Stimulated activated CD4-positive, alpha-beta T cell treated with anti-CD3 and anti-CD28 coated beads, Interleukin-12 subunit alpha, Interleukin-12 subunit beta, amount 100 ng/mL, for 48 hours (primary cell): ENCODE data around the gene APOO.

Experiments
- DNase-seq, 3 donors: peaks; one replicate each; pipeline ENCODE4 v3.0.0-alpha.2; 2020; ENCODE audit warnings: low read depth in 2 of 3, low spot score in 1 of 3

Gene APOO

GRCh38 chrX:23820235-23820782 lies 87.4 kb downstream of the APOO start:
- no peak for DNase-seq

- no peak for DNase-seq
Observed at GRCh38 chrX:23819385-23820234, 88.1 kb downstream of the APOO start.

GRCh38 chrX:23817979-23818336 lies 89.8 kb downstream of the APOO start:
- no peak for DNase-seq

- DNase-seq = no peak
Observed at GRCh38 chrX:23816179-23816578, 91.6 kb downstream of the APOO start.

GRCh38 chrX:23815376-23815775 lies 92.4 kb downstream of the APOO start:
- no peak for DNase-seq

GRCh38 chrX:23813808-23814207 lies 93.9 kb downstream of the APOO start:
- no peak for DNase-seq

GRCh38 chrX:23811656-23812055 lies 96.1 kb downstream of the APOO start:
- DNase-seq = no peak

- no peak for DNase-seq
Observed at GRCh38 chrX:23811108-23811651, 96.6 kb downstream of the APOO start.

GRCh38 chrX:23810279-23810678 lies 97.5 kb downstream of the APOO start:
- no peak for DNase-seq

- no peak for DNase-seq
Observed at GRCh38 chrX:23805389-23805788, 102.3 kb downstream of the APOO start.

GRCh38 chrX:23804578-23804977 lies 103.2 kb downstream of the APOO start:
- no peak for DNase-seq

- DNase-seq = no peak
Observed at GRCh38 chrX:23803931-23804381, 103.8 kb downstream of the APOO start.

GRCh38 chrX:23802431-23802830 lies 105.3 kb downstream of the APOO start:
- DNase-seq = no peak

GRCh38 chrX:23799469-23800065 lies 108.2 kb downstream of the APOO start:
- DNase-seq = no peak

GRCh38 chrX:23797371-23798128 lies 110.2 kb downstream of the APOO start:
- no peak for DNase-seq

GRCh38 chrX:23795221-23795620 lies 112.5 kb downstream of the APOO start:
- no peak for DNase-seq

GRCh38 chrX:23792861-23793553 lies 114.7 kb downstream of the APOO start:
- no peak for DNase-seq

GRCh38 chrX:23790155-23790497 lies 117.6 kb downstream of the APOO start:
- no peak for DNase-seq

- DNase-seq = no peak
Observed at GRCh38 chrX:23789386-23790154, 118.2 kb downstream of the APOO start.

GRCh38 chrX:23788946-23789345 lies 118.8 kb downstream of the APOO start:
- no peak for DNase-seq
